Stimulated activated CD4-positive, alpha-beta T cell treated with anti-CD3 and anti-CD28 coated beads, Interleukin-12 subunit alpha, Interleukin-12 subunit beta, amount 100 ng/mL, for 24 hours (primary cell): ENCODE results near the gene PICK1.

Experiments
- DNase-seq, 2 experiments: peaks; one replicate each; pipeline ENCODE4 v3.0.0-alpha.2; 2020; ENCODE audit warnings: low read depth in 2 of 2

PICK1 gene

GRCh38 chr22:38049812-38050619, 7.2 kb upstream of the PICK1 start:
- no peak for DNase-seq

- DNase-seq: no peak
Observed at GRCh38 chr22:38050720-38051119, 6.5 kb upstream of the PICK1 start.

- no peak for DNase-seq
Observed at GRCh38 chr22:38051261-38051660, 5.9 kb upstream of the PICK1 start.

GRCh38 chr22:38051900-38052862, 5.0 kb upstream of the PICK1 start:
- DNase-seq: peak; percentile 58 to 64

- no peak for DNase-seq
Observed at GRCh38 chr22:38062791-38063190, 5.6 kb downstream of the PICK1 start.

GRCh38 chr22:38065539-38065938, 8.3 kb downstream of the PICK1 start:
- DNase-seq: no peak

- DNase-seq: no peak
Observed at GRCh38 chr22:38066381-38067027, 9.3 kb downstream of the PICK1 start.

GRCh38 chr22:38067028-38067415, 9.8 kb downstream of the PICK1 start:
- no peak for DNase-seq

- no peak for DNase-seq
Observed at GRCh38 chr22:38067761-38068360, 10.7 kb downstream of the PICK1 start.

GRCh38 chr22:38068641-38069371, 11.6 kb downstream of the PICK1 start:
- no peak for DNase-seq

- DNase-seq: no peak
Observed at GRCh38 chr22:38069372-38070249, 12.4 kb downstream of the PICK1 start.

GRCh38 chr22:38070250-38070921, 13.2 kb downstream of the PICK1 start:
- no peak for DNase-seq

- no peak for DNase-seq
Observed at GRCh38 chr22:38071421-38072321, 14.5 kb downstream of the PICK1 start.

- no peak for DNase-seq
Observed at GRCh38 chr22:38072322-38073149, 15.3 kb downstream of the PICK1 start.

GRCh38 chr22:38073150-38074130, 16.2 kb downstream of the PICK1 start:
- DNase-seq: no peak
